HepG2 (cell line): ENCODE measurements around the gene TEDC1. TPM values are rescaled to one million over a fixed set of nuclear protein-coding genes. Genes with fewer than 3 reads are reported as not detected.

ENCODE experiments used
- ATAC-seq: fragments of 200-7000 bp; cut with Tn5 transposase; 3 replicates; pipeline ENCODE4 v1.9.1; 2020; ENCODE audit warnings: mild to moderate bottlenecking, moderate library complexity
- BruUV-seq: library from RNA; stranded (reverse); fragments of 400-500 nt; replicated peaks from 2 replicates; lab custom pipeline; 2021; lab: Mats Ljungman, UMichigan
- CTCF ChIA-PET: fragments of 300-600 bp; formaldehyde crosslinking; extraction: SDS; loops from one replicate; lab custom pipeline; 2021; ENCODE audit warnings: low total read pairs, inconsistent platforms, low intra/inter-chr PET ratio; lab: Yijun Ruan, JAX
- POLR2A ChIA-PET: fragments of 350-600 bp; sonication (Branson Sonifier 250); formaldehyde crosslinking; loops from one replicate; lab custom pipeline; 2020; ENCODE audit warnings: antibody characterized with exemption, inconsistent platforms; lab: Yijun Ruan, JAX
- DNase-seq: peaks from one replicate; pipeline ENCODE4 v3.0.0-alpha.2; 2015; ENCODE audit warnings: low spot score
- FAIRE-seq: peaks from 3 replicates; lab custom pipeline; 2011; peaks lifted over from hg19 to GRCh38; lab: Jason Lieb, UNC
- H2AFZ ChIP-seq: one replicate; pipeline ENCODE4 v1.6.1; 2011; ENCODE audit warnings: low read length, inconsistent platforms
- H3K27ac ChIP-seq: fragments of 300-600 bp; 3 replicates; pipeline ENCODE4 v1.8.0; 2011; ENCODE audit warnings: mixed run types, mild to moderate bottlenecking, mixed read lengths, low read length, inconsistent platforms; ENCODE audit not compliant: insufficient read depth; ENCODE audit errors: extremely low read length
- H3K27me3 ChIP-seq, 2 experiments: fragments of 200-600 bp in 1 of 2; 2 replicates in 1 of 2; 3 replicates in 1 of 2; pipeline versions ENCODE4 v1.6.0 to v1.8.0; 2011; ENCODE audit warnings: low read length in 2 of 2, mild to moderate bottlenecking in 2 of 2, moderate library complexity in 2 of 2, inconsistent platforms in 1 of 2; ENCODE audit not compliant: insufficient read depth in 2 of 2, control insufficient read depth in 1 of 2
- H3K36me3 ChIP-seq, 2 experiments: fragments of 200-600 bp in 1 of 2; replicated peaks in 1 of 2; 2 replicates in 1 of 2; 3 replicates in 1 of 2; pipeline versions ENCODE4 v1.5.1 to v1.8.0; 2011; ENCODE audit warnings: low read length in 2 of 2, inconsistent platforms in 1 of 2; ENCODE audit not compliant: insufficient read depth in 2 of 2, control insufficient read depth in 1 of 2
- H3K4me1 ChIP-seq: 2 replicates; pipeline ENCODE4 v1.5.1; 2012; ENCODE audit warnings: low read length, inconsistent platforms; ENCODE audit not compliant: insufficient read depth
- H3K4me2 ChIP-seq: 2 replicates; pipeline ENCODE4 v1.6.0; 2011; ENCODE audit warnings: low read depth, low read length, inconsistent platforms
- H3K4me3 ChIP-seq, 3 experiments: fragments of 200-600 bp in 1 of 3; sonication (generic), shearing (Covaris generic) in 1 of 3; replicated peaks in 1 of 3; 2 replicates each; pipeline ENCODE4 v1.5.1; 2011 to 2016; ENCODE audit warnings: low read length in 3 of 3, inconsistent platforms in 2 of 3, low read depth in 2 of 3, mild to moderate bottlenecking in 2 of 3, control low read depth in 1 of 3, mixed read lengths in 1 of 3; ENCODE audit not compliant: insufficient read depth in 1 of 3
- H3K79me2 ChIP-seq: one replicate; pipeline ENCODE4 v1.6.1; 2011; ENCODE audit warnings: low read length, inconsistent platforms; ENCODE audit not compliant: insufficient read depth
- H3K9ac ChIP-seq: 2 replicates; pipeline ENCODE4 v1.6.0; 2011; ENCODE audit warnings: mild to moderate bottlenecking, low read depth, low read length, inconsistent platforms; ENCODE audit not compliant: insufficient read depth
- H3K9me3 ChIP-seq: 2 replicates; pipeline ENCODE4 v1.5.1; 2012; ENCODE audit warnings: mild to moderate bottlenecking, low read length
- H4K20me1 ChIP-seq: 2 replicates; pipeline ENCODE4 v1.6.0; 2011; ENCODE audit warnings: inconsistent platforms, mild to moderate bottlenecking, low read length, moderate library complexity; ENCODE audit not compliant: insufficient read depth
- ADNP ChIP-seq: sonication (generic); formaldehyde crosslinking; IDR thresholded peaks from 2 replicates; pipeline ENCODE4 v1.4.0; 2020; ENCODE audit warnings: missing genetic modification reagents
- AGO1 ChIP-seq: fragments of 200-400 bp; formaldehyde crosslinking; IDR thresholded peaks from 2 replicates; pipeline ENCODE4 v1.6.1; 2017; ENCODE audit warnings: mild to moderate bottlenecking, low read depth, low read length, moderate library complexity; ENCODE audit not compliant: poor library complexity, severe bottlenecking
- CAMTA2 ChIP-seq: sonication (generic); formaldehyde crosslinking; IDR thresholded peaks from 2 replicates; pipeline ENCODE4 v1.4.0; 2020; ENCODE audit warnings: mild to moderate bottlenecking, missing genetic modification reagents, borderline replicate concordance
- DBP ChIP-seq: sonication (generic); formaldehyde crosslinking; IDR thresholded peaks from 2 replicates; pipeline ENCODE4 v1.4.0; 2020; ENCODE audit warnings: missing genetic modification reagents; ENCODE audit errors: not compliant biosample characterization
- EZH2 ChIP-seq: conservative IDR thresholded peaks from 2 replicates; pipeline ENCODE4 v1.6.1; 2012; ENCODE audit warnings: mild to moderate bottlenecking, low read depth, low read length, moderate library complexity
- HNF4G ChIP-seq, 2 experiments: sonication (generic) in 1 of 2; formaldehyde crosslinking in 1 of 2; IDR thresholded peaks; 2 replicates each; pipeline versions ENCODE4 v1.4.0 to v1.6.1; 2011 to 2020; ENCODE audit warnings: borderline replicate concordance in 2 of 2, low read depth in 2 of 2, mild to moderate bottlenecking in 2 of 2, low read length in 1 of 2, missing genetic modification reagents in 1 of 2, moderate library complexity in 1 of 2
- SMARCE1 ChIP-seq: fragments of 450-650 bp; IDR thresholded peaks from 2 replicates; pipeline ENCODE4 v1.6.1; 2017; ENCODE audit warnings: borderline replicate concordance
- TFDP1 ChIP-seq: IDR thresholded peaks from 2 replicates; pipeline ENCODE4 v1.6.1; 2016; ENCODE audit warnings: missing compliant biosample characterization, missing genetic modification reagents, borderline replicate concordance
- ZBTB4 ChIP-seq: sonication (generic); formaldehyde crosslinking; IDR thresholded peaks from 2 replicates; pipeline ENCODE4 v1.4.0; 2020; ENCODE audit warnings: missing genetic modification reagents, mild to moderate bottlenecking, borderline replicate concordance
- ZNF343 ChIP-seq: sonication (generic); formaldehyde crosslinking; IDR thresholded peaks from 2 replicates; pipeline ENCODE4 v1.4.0; 2020; ENCODE audit warnings: mild to moderate bottlenecking, missing genetic modification reagents
- ZNF367 ChIP-seq: sonication (generic); formaldehyde crosslinking; IDR thresholded peaks from 2 replicates; pipeline ENCODE4 v1.4.0; 2020; ENCODE audit warnings: missing genetic modification reagents, borderline replicate concordance
- ZNF709 ChIP-seq: sonication (generic); formaldehyde crosslinking; IDR thresholded peaks from 2 replicates; pipeline ENCODE4 v1.5.0; 2020; ENCODE audit warnings: mild to moderate bottlenecking, missing genetic modification reagents
- ZNF749 ChIP-seq: sonication (generic); formaldehyde crosslinking; IDR thresholded peaks from 2 replicates; pipeline ENCODE4 v1.8.0; 2022; ENCODE audit warnings: mild to moderate bottlenecking, missing genetic modification reagents, moderate library complexity, borderline replicate concordance
- ZNF772 ChIP-seq: sonication (generic); formaldehyde crosslinking; IDR thresholded peaks from 2 replicates; pipeline ENCODE4 v1.5.0; 2020; ENCODE audit warnings: mild to moderate bottlenecking, missing genetic modification reagents
- WGBS: methylation state at CpG from one replicate; pipeline ENCODE4 v1.1.6; 2017; ENCODE audit warnings: low lambda C conversion rate; 5-methylcytosine and 5-hydroxymethylcytosine counted together
- in situ Hi-C: cut with HindIII; loops from 2 replicates; pipeline ENCODE4 v1.10.0; 2017; ENCODE audit warnings: low pct_unique_long_range_greater_than_20kb; ENCODE audit not compliant: extremely low pct_ligation_motif_present
- intact Hi-C: fragments of 100-400 bp; cut with micrococcal nuclease; formaldehyde crosslinking; loops from one replicate; pipeline ENCODE4 v1.10.0; 2022; ENCODE audit not compliant: unreplicated experiment
- polyA plus RNA-seq, 8 experiments: library from polyadenylated mRNA; depleted of rRNA in 3 of 8; stranded (reverse) in 7 of 8; unstranded in 1 of 8; fragments of >200 nt; fragmentation: Illumina TruSeq in 4 of 8; extraction: Trizol in 4 of 8; gene quantifications; 2 replicates each; pipeline versions ENCODE4 v1.2.1 to v1.2.3, GENCODE V29; 2011 to 2016; ENCODE audit warnings: low read depth in 4 of 8, missing spikeins in 1 of 8, mixed read lengths in 1 of 8; ENCODE audit not compliant: insufficient read depth in 1 of 8
- total RNA-seq, 5 experiments: library from RNA; depleted of rRNA; stranded (reverse); fragments of >200 nt; fragmentation: Illumina TruSeq; extraction: Trizol; gene quantifications; 2 replicates each; pipeline ENCODE4 v1.2.3, GENCODE V29; 2016; ENCODE audit warnings: low read depth in 1 of 5

Gene TEDC1
- total and polyA plus RNA-seq, 2 of the 13 experiments (the other 11 are each of a cell fraction or from before 2014, with no cell fraction given), result 5.7 to 27.4 TPM

- TF ChIP-seq ZNF772 (CRISPR knock-in tag), result 0 out of 2 replicates have a peak, but pooled peaks have one; percentile 30
- no peak for TF ChIP-seq HNF4G (IDR thresholded peaks at IDR 0.05; ENCODE audit: borderline replicate concordance, low read depth, low read length)
- TF ChIP-seq HNF4G (CRISPR knock-in tag; IDR thresholded peaks at IDR 0.05; ENCODE audit: borderline replicate concordance, low read depth), result no peak
- TF ChIP-seq ZNF343 (CRISPR knock-in tag), result peak; percentile 73; the same call in 1 of the 2 replicates
- no peak for TF ChIP-seq SMARCE1
- no peak for TF ChIP-seq ZNF367
- peak; percentile 40; the same call in 1 of the 2 replicates for TF ChIP-seq TFDP1 (CRISPR knock-in tag)
- TF ChIP-seq AGO1, result peak; percentile 48
Measured at GRCh38 chr14:105475269-105476096, 15.6 kb upstream of the TEDC1 start (continued).

- 0% methylated on average over 5 of the region's 21 CpGs for WGBS
- DNase-seq (peak; percentile 57), FAIRE-seq (no peak), ATAC-seq (peak; percentile 53)
- Histone ChIP-seq H2AFZ (no peak overlapping the region), H3K27me3 (peaks cover 0 to 4% of the 10 kb centered on the region in 2 experiments; a peak in 2 of 5 replicates), H3K4me1 (peaks cover 42% of the 10 kb centered on the region), H3K36me3 (no peaks in the 10 kb centered on the region), H4K20me1 (0 out of 2 replicates have a peak, but pooled peaks cover 2% of the 10 kb centered on the region), H3K4me3 (peak overlapping the region; percentile 71 to 83 (median 81)), H3K79me2 (no peaks in the 10 kb centered on the region), H3K9me3 (no peaks in the 10 kb centered on the region), H3K27ac (peak overlapping the region; percentile 82), H3K4me2 (peak overlapping the region; percentile 99), H3K9ac (peak overlapping the region; percentile 78)
- in situ Hi-C loops (no loop called here), intact Hi-C loops (no loop called here)
- CTCF ChIA-PET, result no interaction called here
- BruUV-seq, result no TSS peak
- POLR2A ChIA-PET, result interaction anchor here (0.9 to 1.4 kb wide), 4 partner anchors 10 to 175 kb away, joined by 3 to 4 read pairs (median 3); partner anchors contain the start of genes BRF1 and CRIP1
- TF ChIP-seq DBP (no peak), EZH2 (no peak), ZNF709 (CRISPR knock-in tag) (no peak), CAMTA2 (CRISPR knock-in tag) (no peak), ZBTB4 (CRISPR knock-in tag) (no peak), ZNF749 (0 out of 2 replicates have a peak, but pooled peaks have one; percentile 34), ADNP (CRISPR knock-in tag) (no peak)
Measured at GRCh38 chr14:105476097-105476830, 14.8 kb upstream of the TEDC1 start.
